Tibial artery (tissue), 4 donors: ENCODE data around the gene C2CD2L.

Experiments used
- DNase-seq, 2 donors: peaks; one replicate each; pipeline ENCODE4 v3.0.0-alpha.2; 2019
- H3K27ac ChIP-seq, 2 donors: fragments of 200-600 bp; sonication (generic) in 1 of 2; 1 replicate in 1 of 2; 2 replicates in 1 of 2; pipeline ENCODE4 v1.5.1; 2018 to 2019; ENCODE audit warnings: mild to moderate bottlenecking in 1 of 2
- H3K27me3 ChIP-seq, 2 donors: fragments of 200-600 bp; sonication (generic) in 1 of 2; one replicate each; pipeline versions ENCODE4 v1.5.1 to v1.6.0; 2016 to 2019
- H3K36me3 ChIP-seq, 3 donors: fragments of 200-600 bp; sonication (generic) in 2 of 3; one replicate each; pipeline ENCODE4 v1.5.1; 2016 to 2019; ENCODE audit warnings: mild to moderate bottlenecking in 2 of 3
- H3K4me1 ChIP-seq, 4 donors: fragments of 200-600 bp; sonication (generic) in 2 of 4; 1 replicate in 3 of 4; 2 replicates in 1 of 4; pipeline ENCODE4 v1.5.1; 2016 to 2019
- H3K4me3 ChIP-seq, 2 donors: fragments of 200-600 bp; sonication (generic) in 1 of 2; 1 replicate in 1 of 2; 2 replicates in 1 of 2; pipeline ENCODE4 v1.5.1; 2018 to 2019; ENCODE audit warnings: mild to moderate bottlenecking in 2 of 2
- H3K9me3 ChIP-seq, 3 donors: fragments of 200-600 bp; sonication (generic) in 1 of 3; one replicate each; pipeline ENCODE4 v1.5.1; 2016 to 2019
- CTCF ChIP-seq, 2 experiments: fragments of 200-600 bp in 1 of 2; fragments of 450-650 bp in 1 of 2; IDR thresholded peaks; one replicate each; pipeline ENCODE4 v1.5.1; 2017 to 2019; ENCODE audit warnings: antibody characterized with exemption in 2 of 2, mild to moderate bottlenecking in 1 of 2, moderate library complexity in 1 of 2
- intact Hi-C: fragments of 100-400 bp; cut with DNase I; formaldehyde crosslinking; loops from one replicate; pipeline ENCODE4 v1.15.0; 2023; ENCODE audit warnings: low total_unique reads

The C2CD2L gene

GRCh38 chr11:119154178-119154577 lies 47.0 kb downstream of the C2CD2L start:
- intact Hi-C loops: no loop called here
- DNase-seq: no peak
- H3K27me3 ChIP-seq: peaks cover 0 to 10% of the 10 kb centered on the region in 2 donors

GRCh38 chr11:119155733-119156492 lies 48.8 kb downstream of the C2CD2L start:
- Histone ChIP-seq H3K27ac (no peak overlapping the region), H3K9me3 (no peaks in the 10 kb centered on the region), H3K4me3 (no peak overlapping the region), H3K36me3 (no peaks in the 10 kb centered on the region), H3K27me3 (no peaks in the 10 kb centered on the region), H3K4me1 (no peaks in the 10 kb centered on the region)
- intact Hi-C loops: no loop called here
- DNase-seq: no peak
- peak in 1 of 2 experiments; percentile 8 for TF ChIP-seq CTCF (IDR thresholded peaks at IDR 0.05)

More at GRCh38 chr11:119154178-119154577, 47.0 kb downstream of the C2CD2L start:
- Histone ChIP-seq H3K36me3 (no peaks in the 10 kb centered on the region), H3K4me3 (no peak overlapping the region), H3K27ac (no peak overlapping the region), H3K4me1 (peaks cover 0 to 8% (median 6%) of the 10 kb centered on the region in 4 donors), H3K9me3 (no peaks in the 10 kb centered on the region)
- TF ChIP-seq CTCF (IDR thresholded peaks at IDR 0.05): no peak

- DNase-seq: no peak
- Histone ChIP-seq H3K9me3 (no peaks in the 10 kb centered on the region), H3K27me3 (no peaks in the 10 kb centered on the region), H3K4me1 (no peaks in the 10 kb centered on the region), H3K36me3 (no peaks in the 10 kb centered on the region), H3K27ac (no peak overlapping the region), H3K4me3 (no peak overlapping the region)
- no peak for TF ChIP-seq CTCF (IDR thresholded peaks at IDR 0.05)
- intact Hi-C loops: no loop called here
Observed at GRCh38 chr11:119156496-119156895, 49.4 kb downstream of the C2CD2L start.

GRCh38 chr11:119157063-119157462 lies 49.9 kb downstream of the C2CD2L start:
- H3K27me3 ChIP-seq: no peaks in the 10 kb centered on the region
- intact Hi-C loops: no loop called here
- no peak overlapping the region for H3K4me3 ChIP-seq
- no peak overlapping the region for H3K27ac ChIP-seq
- H3K36me3 ChIP-seq: no peaks in the 10 kb centered on the region
- DNase-seq: no peak
- no peak for TF ChIP-seq CTCF (IDR thresholded peaks at IDR 0.05)
- H3K9me3 ChIP-seq: no peaks in the 10 kb centered on the region
- H3K4me1 ChIP-seq: no peaks in the 10 kb centered on the region

DNA sequence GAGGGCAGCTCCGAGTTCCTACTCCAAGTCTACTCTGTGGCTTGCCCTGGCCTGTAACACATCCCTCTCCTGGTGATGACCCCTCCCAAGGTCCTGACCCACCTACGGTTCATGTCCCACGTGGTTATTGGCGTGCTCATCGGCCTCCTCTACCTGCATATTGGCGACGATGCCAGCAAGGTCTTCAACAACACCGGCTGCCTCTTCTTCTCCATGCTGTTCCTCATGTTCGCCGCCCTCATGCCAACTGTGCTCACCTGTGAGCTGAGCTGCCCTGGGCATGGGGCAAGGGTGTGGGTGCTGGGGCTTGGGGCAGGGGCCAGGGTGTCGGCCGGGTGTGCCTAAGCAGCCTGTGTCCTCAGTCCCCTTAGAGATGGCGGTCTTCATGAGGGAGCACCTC lies 51.3 kb downstream of the C2CD2L start:
- DNase-seq: no peak
- H3K36me3 ChIP-seq: no peaks in the 10 kb centered on the region
- no peak overlapping the region for H3K4me3 ChIP-seq
- H3K27ac ChIP-seq: no peak overlapping the region
- no peaks in the 10 kb centered on the region for H3K9me3 ChIP-seq
- no peaks in the 10 kb centered on the region for H3K4me1 ChIP-seq
- TF ChIP-seq CTCF (IDR thresholded peaks at IDR 0.05): no peak
- H3K27me3 ChIP-seq: no peaks in the 10 kb centered on the region
- intact Hi-C loops: no loop called here
